ENCODE results near the gene SLC27A2. TPM values are rescaled to one million over a fixed set of nuclear protein-coding genes. Genes with fewer than 3 reads are reported as not detected.

SLC27A2 gene
- total RNA-seq, 1 donor from 2014 or later = 0.86 TPM

GRCh38 chr15:50138391-50138790 lies 43.6 kb upstream of the SLC27A2 start:
- H3K36me3 Mint-ChIP-seq (ENCODE audit: low read depth) = no peaks in the 10 kb centered on the region

GRCh38 chr15:50140098-50140497 lies 41.9 kb upstream of the SLC27A2 start:
- no peaks in the 10 kb centered on the region for H3K9me3 Mint-ChIP-seq
- H3K36me3 Mint-ChIP-seq (ENCODE audit: low read depth) = no peaks in the 10 kb centered on the region

More at GRCh38 chr15:50138391-50138790, 43.6 kb upstream of the SLC27A2 start:
- no peak overlapping the region for H3K27ac Mint-ChIP-seq (ENCODE audit: unreplicated experiment)
- TF ChIP-seq, protein P1, sequence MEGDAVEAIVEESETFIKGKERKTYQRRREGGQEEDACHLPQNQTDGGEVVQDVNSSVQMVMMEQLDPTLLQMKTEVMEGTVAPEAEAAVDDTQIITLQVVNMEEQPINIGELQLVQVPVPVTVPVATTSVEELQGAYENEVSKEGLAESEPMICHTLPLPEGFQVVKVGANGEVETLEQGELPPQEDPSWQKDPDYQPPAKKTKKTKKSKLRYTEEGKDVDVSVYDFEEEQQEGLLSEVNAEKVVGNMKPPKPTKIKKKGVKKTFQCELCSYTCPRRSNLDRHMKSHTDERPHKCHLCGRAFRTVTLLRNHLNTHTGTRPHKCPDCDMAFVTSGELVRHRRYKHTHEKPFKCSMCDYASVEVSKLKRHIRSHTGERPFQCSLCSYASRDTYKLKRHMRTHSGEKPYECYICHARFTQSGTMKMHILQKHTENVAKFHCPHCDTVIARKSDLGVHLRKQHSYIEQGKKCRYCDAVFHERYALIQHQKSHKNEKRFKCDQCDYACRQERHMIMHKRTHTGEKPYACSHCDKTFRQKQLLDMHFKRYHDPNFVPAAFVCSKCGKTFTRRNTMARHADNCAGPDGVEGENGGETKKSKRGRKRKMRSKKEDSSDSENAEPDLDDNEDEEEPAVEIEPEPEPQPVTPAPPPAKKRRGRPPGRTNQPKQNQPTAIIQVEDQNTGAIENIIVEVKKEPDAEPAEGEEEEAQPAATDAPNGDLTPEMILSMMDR (conservative IDR thresholded peaks at IDR 0.05) = peak; percentile 32
- no peak overlapping the region for H3K4me3 Mint-ChIP-seq
- DNase-seq (ENCODE audit: low read depth, low spot score) = no peak
- no peaks in the 10 kb centered on the region for H3K9me3 Mint-ChIP-seq
- no peaks in the 10 kb centered on the region for H3K27me3 Mint-ChIP-seq (ENCODE audit: low read depth)
- peaks cover 5% of the 10 kb centered on the region for H3K4me1 Mint-ChIP-seq

GRCh38 chr15:50140983-50141382 lies 41.0 kb upstream of the SLC27A2 start:
- no peak for DNase-seq (ENCODE audit: low read depth, low spot score)
- TF ChIP-seq, protein P1 (conservative IDR thresholded peaks at IDR 0.05) = no peak
- no peaks in the 10 kb centered on the region for H3K36me3 Mint-ChIP-seq (ENCODE audit: low read depth)

More at GRCh38 chr15:50140098-50140497, 41.9 kb upstream of the SLC27A2 start:
- no peaks in the 10 kb centered on the region for H3K27me3 Mint-ChIP-seq (ENCODE audit: low read depth)
- no peak overlapping the region for H3K4me3 Mint-ChIP-seq
- DNase-seq (ENCODE audit: low read depth, low spot score) = no peak
- no peaks in the 10 kb centered on the region for H3K4me1 Mint-ChIP-seq
- H3K27ac Mint-ChIP-seq (ENCODE audit: unreplicated experiment) = no peak overlapping the region
- TF ChIP-seq, protein P1 (conservative IDR thresholded peaks at IDR 0.05) = no peak

DNA sequence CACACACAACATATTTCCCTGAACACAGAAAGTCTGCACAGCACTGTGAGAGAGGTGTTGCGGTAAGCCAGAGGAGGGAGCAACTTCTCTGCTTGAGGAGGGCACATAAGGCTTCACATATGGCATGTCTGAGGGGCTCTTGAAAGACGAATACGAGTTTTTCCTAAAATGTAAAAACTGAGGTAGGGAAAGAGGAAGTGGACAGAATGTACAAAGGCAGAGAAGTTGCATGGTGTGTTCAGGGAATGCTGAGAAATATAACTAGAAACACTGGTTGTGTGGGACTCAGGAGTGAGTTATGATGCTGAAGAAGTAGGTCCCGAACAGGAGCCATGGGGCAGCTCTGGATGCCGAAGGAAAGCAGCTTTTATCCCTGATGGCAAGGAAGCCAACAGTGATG lies 40.1 kb upstream of the SLC27A2 start:
- DNase-seq (ENCODE audit: low read depth, low spot score) = no peak
- Mint-ChIP-seq H3K27me3 (ENCODE audit: low read depth) (no peaks in the 10 kb centered on the region), H3K27ac (ENCODE audit: unreplicated experiment) (no peak overlapping the region), H3K36me3 (ENCODE audit: low read depth) (no peaks in the 10 kb centered on the region), H3K4me1 (peaks cover 4% of the 10 kb centered on the region), H3K9me3 (no peaks in the 10 kb centered on the region), H3K4me3 (no peak overlapping the region)
- TF ChIP-seq, protein P1 (conservative IDR thresholded peaks at IDR 0.05) = no peak

More at GRCh38 chr15:50140983-50141382, 41.0 kb upstream of the SLC27A2 start:
- no peaks in the 10 kb centered on the region for H3K27me3 Mint-ChIP-seq (ENCODE audit: low read depth)
- no peak overlapping the region for H3K4me3 Mint-ChIP-seq
- peaks cover 4% of the 10 kb centered on the region for H3K4me1 Mint-ChIP-seq
- no peaks in the 10 kb centered on the region for H3K9me3 Mint-ChIP-seq
- no peak overlapping the region for H3K27ac Mint-ChIP-seq (ENCODE audit: unreplicated experiment)

DNA sequence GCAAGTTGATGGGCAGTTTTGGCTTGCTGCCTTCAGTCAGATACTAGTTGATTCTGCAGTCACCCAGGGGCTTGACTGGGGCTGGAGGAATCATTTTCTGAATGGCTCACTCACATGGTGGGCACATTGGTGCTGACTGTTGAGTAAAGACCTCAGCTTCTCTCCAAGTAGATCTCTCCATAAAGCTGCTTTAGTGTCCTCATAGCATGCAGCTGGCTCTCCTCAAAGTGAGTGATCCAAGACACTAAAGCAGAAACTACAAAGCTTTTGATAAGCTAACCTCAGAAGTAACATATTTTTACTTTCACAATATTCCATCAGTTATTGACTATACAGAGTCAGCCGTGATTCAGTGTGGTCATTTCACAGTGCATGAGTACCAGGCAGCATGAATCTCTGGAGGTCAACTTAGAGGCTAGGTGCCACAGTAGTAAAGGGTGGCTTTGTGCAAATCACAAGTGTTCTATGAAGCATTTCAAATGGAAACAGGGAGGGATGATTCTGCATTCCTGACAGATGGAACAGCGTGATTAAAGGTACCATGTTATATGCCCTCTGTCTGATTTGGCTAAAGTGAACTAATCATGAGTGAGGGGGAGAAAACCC lies 38.6 kb upstream of the SLC27A2 start:
- no peaks in the 10 kb centered on the region for H3K27me3 Mint-ChIP-seq (ENCODE audit: low read depth)
- no peaks in the 10 kb centered on the region for H3K36me3 Mint-ChIP-seq (ENCODE audit: low read depth)
- DNase-seq (ENCODE audit: low read depth, low spot score) = no peak
- peaks cover 4% of the 10 kb centered on the region for H3K4me1 Mint-ChIP-seq
- no peaks in the 10 kb centered on the region for H3K9me3 Mint-ChIP-seq
- TF ChIP-seq, protein P1 (conservative IDR thresholded peaks at IDR 0.05) = no peak
- no peak overlapping the region for H3K27ac Mint-ChIP-seq (ENCODE audit: unreplicated experiment)
- H3K4me3 Mint-ChIP-seq = no peak overlapping the region

Measured in neural crest cell (in vitro differentiated cells).